NCI-H1092 treated with DMSO at 0.1 percent for 48 hours (cell line): ENCODE data around the gene SLAMF1.
"Not testable (repeated sequence)": the region's sequence is repeated elsewhere in the genome, so short reads cannot be mapped to it uniquely, and the experiment has no call there.

Experiments
- DNase-seq: peaks from one replicate; lab custom pipeline; 2025; lab: John Stamatoyannopoulos, UW

Gene SLAMF1, protein sequence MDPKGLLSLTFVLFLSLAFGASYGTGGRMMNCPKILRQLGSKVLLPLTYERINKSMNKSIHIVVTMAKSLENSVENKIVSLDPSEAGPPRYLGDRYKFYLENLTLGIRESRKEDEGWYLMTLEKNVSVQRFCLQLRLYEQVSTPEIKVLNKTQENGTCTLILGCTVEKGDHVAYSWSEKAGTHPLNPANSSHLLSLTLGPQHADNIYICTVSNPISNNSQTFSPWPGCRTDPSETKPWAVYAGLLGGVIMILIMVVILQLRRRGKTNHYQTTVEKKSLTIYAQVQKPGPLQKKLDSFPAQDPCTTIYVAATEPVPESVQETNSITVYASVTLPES

DNA sequence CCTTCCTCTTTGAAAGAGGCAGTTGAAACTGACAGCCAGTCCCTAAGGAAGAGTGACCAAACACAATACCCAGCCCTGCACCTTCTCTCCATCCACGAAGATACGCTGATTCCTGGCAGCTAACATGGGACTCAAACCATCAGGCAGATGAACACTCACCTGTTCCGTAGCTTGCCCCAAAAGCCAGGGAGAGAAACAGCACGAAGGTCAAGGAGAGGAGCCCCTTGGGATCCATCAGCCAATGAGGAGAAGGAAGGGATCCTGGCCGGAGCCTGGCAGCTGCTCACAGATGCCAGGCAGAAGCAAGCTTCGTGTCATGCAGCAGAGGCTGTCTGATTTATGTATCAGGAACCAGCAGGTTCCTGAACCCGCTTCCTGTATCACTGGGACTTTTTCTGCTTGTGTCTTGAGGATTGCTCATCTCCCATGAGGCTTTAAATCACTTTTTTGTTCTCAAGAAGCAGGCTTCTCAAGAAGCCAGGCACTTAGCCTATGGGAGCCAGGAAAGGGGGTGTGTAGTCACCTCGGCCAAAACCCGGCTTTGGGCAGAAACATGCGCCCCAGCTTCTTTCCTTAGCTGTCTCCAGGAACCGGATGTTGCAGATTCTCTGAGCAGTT lies at the start of gene SLAMF1:
Gene SLAMF1 (minus strand): TSS at position 334 of the 618 bp plus-strand sequence. CDS start 99 bp downstream, at position 235.
- no peak for DNase-seq

DNA sequence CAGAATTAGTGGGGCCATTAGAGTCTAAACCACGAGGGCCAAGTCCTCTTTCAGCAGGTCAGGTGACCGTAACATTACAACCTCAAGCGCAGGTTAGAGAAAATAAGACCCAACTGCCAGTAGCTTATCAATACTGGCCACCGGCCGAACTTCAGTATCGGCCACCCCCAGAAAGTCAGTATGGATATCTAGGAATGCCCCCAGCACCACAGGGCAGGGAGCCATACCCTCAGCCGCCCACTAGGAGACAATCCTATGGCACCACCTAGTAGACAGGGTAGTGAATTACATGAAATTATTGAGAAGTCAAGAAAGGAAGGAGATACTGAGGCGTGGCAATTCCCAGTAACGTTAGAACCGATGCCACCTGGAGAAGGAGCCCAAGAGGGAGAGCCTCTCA lies 45.5 kb upstream of the SLAMF1 start:
- not testable (repeated sequence) for DNase-seq

DNA sequence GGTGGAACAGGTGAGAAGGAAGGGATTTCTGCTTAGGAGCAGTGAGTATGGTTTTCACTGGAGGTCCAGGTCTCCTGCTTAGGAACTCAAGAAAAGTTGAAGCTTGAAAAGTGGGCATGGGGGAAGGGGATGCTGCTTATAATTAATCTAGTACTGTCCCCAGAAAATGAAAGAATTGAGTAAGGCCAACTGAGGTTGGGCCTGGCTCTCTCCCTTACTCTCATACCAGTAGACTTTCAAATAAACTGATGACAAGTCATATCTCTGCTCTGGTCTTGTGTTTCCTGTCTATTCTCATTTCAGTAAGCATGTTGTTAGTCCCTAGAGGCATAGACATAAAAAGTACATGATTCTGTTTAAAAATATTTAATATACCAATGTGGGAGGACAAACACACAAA lies 38.4 kb upstream of the SLAMF1 start:
- no peak for DNase-seq

DNA sequence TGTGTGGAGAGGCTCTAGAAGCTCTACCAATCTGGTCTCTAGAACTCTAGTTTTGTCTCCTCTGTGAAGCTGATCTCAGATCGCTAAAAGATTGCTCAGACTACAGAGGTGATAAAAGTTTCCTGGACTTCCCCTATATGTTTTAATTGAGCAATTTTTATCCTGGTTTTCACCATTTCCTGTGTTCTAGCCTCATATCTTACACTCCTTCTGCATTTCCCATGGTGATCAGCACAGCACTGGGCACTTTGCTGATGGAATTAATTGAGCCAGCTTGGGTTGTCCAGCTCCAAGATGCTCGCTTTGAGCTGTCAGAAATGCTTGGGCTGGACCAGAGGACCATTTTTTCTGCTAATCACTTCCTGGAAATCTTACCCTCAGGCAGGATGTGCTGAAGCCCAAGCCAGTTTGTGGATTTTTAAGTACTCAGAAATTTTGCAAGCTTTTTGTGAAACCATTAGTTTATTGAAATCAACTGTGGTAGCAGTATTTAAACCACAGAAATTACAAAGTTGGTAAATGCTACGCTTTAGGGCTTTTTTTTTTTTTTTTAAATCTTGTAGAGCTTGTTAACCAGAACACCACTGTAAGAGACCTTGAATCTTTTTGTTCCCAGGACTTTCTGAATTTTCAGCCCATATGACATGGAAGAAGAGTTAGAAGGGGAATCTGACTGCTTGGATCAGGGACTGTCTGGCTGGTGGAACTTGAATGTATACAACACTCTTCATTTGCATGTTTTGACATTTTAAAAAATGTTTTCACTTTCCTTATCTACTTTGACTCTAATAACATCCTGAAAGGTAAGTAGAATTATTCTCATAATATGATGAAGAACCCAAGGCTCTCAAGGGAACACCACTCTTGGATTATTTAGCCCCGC lies 36.4 kb upstream of the SLAMF1 start:
- no peak for DNase-seq

DNA sequence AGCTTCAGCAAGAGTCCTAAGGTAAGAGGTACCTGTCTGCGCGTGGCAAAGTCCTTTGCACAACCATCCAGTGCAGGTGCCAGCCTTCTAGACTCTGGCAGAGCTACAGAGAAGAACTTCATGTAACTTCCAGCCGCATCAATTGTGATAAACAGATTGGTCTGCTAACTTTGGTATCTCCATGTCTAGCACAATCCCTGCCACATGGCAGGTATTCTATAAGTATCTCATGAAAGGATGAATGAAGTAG lies 35.0 kb upstream of the SLAMF1 start:
- DNase-seq: no peak

DNA sequence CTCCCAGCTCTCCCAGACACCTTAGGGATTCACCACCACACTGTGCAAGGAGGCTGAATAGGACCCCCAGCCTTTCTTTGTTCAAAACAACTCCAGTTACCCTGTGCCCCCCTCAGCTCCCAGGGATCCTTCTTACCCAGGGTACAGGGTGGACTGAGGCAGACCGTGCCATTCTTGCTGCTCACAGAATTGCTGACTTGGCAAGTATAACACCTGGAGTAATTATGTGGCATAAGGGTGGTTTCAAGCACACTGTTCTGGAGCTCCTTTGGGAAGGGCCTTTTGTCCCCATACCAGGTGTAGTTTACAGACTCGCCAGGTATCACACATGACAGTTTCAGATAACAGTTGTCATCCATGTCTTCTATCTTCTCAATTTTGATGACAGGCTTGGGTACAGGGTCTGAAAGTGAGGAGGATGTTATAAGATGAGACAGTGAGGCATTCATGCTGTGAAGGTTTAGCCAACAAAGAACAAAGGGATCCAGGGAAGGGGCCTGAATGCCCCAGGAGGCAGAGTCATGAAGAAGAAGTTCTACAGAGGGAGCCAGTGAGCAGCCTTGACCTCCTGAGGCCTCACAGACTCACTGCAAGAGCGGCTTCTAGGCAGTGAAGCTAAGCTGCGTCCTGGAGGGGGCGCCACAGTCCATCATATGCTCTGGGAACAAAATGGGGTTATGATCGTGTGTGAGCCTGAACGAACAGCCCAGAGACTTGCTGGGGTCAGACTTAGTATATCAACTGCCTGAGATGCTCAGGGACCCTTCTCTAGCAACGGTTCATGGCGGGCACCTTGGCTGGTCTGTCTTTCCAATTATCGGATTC lies 34.4 kb upstream of the SLAMF1 start:
- DNase-seq: peak; percentile 10

DNA sequence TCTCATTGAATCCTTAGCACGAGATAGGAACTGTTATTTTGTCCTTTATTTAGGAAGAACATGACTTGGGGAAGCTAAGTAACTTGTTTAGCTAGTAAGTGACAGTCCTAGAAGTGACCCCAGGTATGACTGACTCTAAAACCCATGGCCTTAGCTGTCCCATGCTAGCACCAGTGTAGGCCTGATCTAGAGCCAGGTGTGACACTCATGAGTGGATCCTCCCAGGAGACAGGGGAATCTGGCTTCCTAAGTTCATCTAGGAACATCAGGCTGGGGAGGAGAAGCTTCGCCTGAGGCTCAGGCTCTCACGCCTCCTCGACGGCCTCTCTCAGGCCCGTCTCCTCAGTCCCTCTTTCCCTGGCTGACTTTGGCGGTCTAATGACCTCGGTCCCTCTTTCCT lies 33.6 kb upstream of the SLAMF1 start:
- DNase-seq: no peak

DNA sequence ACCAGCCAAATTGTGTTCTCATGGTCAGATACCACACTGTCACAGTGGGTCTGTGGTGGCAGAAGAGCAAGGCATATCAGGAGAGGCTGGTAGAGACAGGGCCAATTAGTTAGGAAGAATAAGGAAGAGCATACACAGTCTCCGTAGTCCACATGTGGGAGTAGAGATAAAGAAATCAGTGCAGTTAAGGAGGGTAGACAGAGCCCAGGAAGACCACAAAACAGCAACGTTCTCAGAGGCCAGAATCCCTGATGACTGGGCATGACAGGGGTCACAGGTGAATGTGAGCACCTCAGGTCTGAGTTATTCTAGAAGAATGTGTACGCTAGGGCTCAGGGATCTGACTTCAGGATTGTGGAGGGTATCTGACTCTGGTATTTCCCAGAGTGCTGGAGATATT lies 33.0 kb upstream of the SLAMF1 start:
- DNase-seq: no peak

DNA sequence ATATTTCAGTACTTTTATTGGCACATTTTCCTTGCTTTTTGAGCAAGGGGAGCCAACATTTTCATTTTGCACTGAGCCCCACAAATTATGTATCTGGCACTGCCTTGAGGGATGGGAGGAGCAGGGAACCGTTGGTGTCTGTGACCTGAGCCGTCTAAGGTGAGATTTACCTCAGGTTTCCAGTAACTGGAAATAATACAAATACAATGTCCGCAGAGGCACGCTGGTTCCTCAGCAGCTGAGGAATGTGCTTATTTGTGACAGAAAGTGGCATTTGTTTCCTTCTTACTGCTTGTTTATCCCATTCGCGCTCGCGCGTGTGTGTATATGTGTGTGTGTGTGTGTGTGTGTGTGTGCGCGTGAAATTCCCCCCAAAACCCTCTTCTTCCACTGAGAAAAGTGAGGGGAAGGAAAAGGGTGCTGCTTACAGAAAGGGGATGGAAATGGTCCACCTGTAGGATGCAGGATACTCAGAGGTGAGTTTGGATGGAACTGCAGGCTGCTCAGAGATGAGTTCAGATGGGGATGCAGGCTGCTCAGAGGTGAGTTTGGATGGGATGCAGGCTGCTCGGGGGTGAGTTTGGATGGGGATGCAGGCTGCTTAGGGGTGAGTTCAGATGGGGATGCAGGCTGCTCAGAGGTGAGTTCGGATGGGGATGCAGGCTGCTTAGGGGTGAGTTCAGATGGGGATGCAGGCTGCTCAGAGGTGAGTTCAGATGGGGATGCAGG lies 30.2 kb upstream of the SLAMF1 start:
- no peak for DNase-seq

DNA sequence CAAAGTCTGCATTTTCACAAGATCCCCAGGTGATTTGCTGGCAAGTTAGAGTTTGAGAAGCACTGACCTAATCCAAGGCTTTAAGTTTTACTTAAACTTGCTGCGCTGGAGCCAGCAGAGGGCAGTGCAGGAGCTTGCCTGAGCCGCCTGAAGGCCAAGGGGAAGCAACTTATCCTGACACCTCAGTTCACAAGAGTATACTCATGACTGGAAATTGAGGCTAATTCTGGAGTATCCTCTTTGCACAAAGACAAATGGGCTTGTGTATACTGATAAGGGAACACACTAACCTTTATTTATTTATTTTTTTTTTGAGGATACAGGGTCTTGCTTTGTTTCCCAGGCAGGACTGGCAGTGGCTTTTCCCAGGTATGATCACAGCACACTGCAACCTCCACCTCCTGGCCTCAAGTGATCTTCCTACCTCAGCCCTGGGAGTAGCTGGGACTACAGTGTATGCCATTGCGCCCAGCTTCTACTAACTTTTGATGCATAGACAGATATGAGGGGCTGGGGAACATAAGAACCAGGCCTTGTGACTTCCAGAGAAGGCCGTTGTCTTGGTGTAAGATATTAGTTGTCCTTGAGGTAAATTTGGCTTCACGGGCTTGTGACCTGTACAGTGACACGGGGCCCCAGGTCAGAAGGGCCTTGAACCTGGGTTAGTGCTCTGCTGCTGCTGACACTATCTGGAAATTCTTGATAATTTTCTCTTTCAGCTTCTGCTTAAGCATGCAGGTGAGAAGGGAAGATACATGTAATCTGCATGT lies 29.0 kb upstream of the SLAMF1 start:
- peak; percentile 22 for DNase-seq

DNA sequence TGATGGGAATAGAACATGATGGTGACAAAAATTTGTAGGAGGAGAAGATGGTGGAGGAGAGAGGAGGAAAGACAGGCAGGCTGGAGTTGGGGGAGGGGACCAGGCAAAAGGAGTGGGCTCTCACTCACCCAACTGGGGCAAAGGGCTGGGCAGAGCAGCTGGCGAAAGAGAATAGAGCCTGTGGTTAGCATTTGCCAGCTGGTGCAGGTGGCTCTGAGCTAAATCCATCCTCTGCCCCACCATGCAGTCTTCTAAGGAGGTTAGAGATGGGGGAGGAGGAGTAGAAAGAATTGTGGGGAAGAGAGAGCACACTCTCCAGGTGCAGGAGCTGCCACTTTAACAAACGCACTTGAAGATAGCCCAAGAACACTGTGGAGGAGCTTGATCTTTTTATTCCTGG lies 27.6 kb upstream of the SLAMF1 start:
- DNase-seq: no peak

DNA sequence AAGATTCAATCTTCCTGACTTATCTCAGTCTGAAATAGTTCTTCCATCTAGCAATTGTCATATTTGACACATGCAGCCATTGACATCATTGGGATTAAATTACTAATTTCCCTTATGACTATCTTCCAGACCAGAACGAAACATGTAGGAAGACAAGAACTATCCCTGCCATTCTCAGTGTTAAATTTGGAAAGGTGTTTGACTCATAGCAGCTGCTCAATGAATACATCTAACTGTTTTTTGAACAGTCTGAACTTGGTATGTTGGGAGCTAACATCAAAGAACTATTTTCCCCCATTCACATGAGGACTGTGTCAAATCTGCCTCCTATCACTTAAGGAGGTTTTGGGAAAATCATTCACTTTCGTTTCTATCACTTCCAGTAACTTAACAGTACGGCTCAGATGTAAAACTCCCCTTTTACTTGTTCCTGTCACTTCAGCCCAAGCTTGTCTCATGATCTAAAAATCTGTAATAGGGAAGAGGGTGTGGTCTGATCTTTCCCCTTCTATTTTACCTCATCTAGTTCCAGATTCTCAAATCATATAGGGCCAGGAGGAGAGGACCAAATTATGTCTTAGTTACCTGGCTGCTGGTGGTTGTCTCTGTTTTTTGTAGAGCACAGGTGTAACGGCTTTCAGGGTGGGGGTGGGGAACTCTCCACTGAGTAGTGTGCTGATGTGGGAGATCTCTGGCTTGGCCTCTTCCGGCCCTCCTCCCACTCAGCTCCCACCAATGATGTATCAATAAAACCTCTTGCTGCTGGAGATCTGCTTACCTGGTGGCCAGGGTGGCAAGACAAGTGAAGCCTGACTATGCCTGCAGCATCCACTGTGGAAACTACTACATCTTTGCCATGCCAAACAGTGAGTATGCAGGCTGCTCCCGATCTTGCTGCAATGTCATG lies 26.2 kb upstream of the SLAMF1 start:
- no peak for DNase-seq

DNA sequence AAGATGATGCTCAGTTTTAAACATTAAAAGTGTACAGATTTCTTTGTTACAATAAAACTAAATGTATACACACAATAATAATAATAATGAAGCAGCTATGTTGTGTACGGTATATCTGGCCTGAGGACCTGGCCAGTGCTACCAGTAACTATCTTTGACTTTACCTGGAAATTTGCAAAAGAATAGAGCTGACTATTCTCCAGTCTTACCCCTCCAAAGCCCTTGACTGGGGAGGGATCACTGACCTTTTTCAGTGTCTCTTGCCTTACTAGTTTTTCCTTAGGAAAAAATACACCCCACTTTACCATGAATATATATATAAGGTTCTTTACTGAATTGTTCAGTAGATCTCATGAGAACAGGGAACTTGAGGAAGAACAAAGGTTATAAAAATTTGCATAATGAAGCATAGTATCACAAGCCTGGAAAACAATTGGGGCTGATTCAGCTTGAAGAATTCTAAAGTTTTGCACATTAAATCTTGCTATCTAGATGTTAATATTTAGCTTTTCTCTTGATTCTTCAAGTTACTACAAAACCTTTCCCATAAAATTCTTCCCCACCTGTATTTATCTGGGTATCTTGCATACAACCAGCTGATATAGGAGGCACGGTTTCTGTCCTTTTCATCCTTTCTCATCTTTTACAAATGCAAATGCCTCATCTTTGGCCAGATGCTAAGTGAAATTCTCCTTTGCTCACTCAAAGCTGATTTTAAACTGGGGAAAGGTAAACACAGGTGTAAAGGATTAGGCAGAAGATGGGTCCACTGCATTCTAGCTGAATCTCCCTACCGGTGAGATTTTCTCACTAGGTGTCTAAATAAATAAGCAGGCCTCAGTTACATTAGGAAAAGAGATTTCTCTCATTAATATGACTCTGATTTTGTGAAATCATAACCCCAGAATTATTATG lies 25.0 kb upstream of the SLAMF1 start:
- DNase-seq: no peak

DNA sequence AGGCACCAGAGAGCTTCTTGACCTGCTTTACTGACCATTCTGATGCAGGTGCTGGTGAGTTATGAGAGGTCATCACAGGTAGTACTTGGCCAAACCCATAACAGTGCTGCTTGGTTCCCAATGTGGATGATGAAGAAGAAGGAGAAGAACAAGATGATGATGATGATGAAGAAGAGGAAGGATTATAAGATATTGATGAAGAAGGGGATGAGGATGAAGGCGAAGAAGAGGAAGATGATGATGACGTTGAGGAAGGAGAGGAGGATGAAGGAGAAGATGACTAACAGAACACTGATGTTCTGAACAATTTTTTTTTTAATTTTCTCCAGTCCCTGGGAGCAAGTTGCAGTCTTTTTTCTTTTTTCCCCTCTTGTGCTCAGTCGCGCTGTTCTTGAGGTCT lies 23.9 kb upstream of the SLAMF1 start:
- no peak for DNase-seq

DNA sequence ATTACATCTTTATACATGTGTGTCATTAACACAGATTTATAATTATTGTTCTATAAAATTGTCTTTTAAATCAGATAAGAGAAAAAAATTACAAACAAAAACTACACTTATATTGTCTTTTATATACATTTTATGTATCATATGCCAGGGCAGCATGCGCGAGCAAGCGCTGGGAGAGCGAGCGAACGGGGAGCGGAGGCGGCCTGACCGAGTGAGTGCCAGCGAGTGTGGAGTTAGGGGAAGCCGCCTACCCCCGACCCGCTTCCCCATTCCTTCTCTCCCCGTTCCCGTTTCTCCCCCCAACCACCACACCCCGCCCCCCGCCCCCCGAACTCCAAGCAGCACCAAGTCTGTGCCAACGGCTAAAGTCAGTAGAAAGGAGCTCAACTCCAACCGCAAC lies 23.0 kb upstream of the SLAMF1 start:
- no peak for DNase-seq

DNA sequence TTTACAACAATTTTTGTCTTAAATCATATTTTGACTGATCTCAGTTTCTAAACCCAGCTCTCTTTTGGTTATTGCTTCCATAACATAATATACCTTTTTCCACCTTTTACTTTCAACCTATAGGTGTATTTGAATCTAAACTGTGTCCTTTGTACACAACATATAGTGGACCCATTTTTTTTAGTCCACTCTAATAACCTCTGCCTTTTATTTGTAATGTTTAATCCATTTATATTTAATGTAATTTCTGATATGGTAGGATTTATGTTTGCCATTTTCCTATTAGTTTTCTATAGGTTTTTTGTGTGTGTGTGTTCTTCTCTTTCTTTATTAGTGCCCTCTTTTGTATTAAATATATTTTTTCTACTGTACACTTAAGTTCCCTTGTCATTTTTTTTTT lies 22.4 kb upstream of the SLAMF1 start:
- no peak for DNase-seq

DNA sequence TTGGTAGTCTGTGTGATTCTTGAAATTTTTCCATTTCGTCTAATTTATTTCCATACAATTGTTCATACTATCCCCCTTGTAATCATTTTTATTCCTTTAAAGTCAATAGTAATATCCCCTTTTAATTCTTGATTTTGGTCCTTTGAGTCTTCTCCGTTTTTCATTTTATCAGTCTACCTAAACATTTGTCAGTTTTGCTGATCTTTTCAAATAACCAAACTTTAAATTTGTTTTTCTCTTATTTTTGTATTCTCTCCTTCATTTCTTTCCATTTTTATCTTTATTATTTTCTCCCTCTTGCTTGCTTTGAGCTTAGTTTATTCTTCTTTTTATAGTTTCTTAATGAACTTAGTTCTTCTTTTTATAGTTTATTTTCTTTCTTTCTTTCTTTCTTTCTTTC lies 21.1 kb upstream of the SLAMF1 start:
- no peak for DNase-seq

DNA sequence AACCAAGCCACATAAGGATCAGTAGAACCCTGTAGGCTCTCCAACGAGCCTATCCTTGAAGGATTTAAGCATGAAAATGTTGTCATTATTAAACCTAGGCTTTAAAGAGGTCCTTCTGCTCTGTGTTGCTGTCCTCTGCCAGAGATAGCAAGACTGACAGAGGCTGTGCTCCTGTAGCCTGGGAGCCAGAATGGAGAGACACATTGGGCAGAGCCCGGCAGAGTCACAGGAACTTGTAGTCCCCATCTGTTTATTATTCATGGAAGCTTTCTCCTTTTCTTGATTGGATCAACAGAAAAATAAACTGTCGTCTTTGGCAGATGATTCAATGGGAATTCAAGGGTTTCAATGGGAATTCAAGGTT lies 19.2 kb upstream of the SLAMF1 start:
- no peak for DNase-seq
